HepG2 (cell line): ENCODE results near the gene FAHD2A. TPM values are rescaled to one million over a fixed set of nuclear protein-coding genes. Genes with fewer than 3 reads are reported as not detected.

ENCODE experiments used
- ARID4A ChIP-seq: sonication (generic); formaldehyde crosslinking; IDR thresholded peaks from 2 replicates; pipeline ENCODE4 v1.5.0; 2020; ENCODE audit warnings: mild to moderate bottlenecking, missing genetic modification reagents, borderline replicate concordance
- BRD4 ChIP-seq: sonication (generic); formaldehyde crosslinking; IDR thresholded peaks from 2 replicates; pipeline ENCODE4 v1.4.0; 2020; ENCODE audit warnings: missing genetic modification reagents
- DPF2 ChIP-seq: sonication (generic); formaldehyde crosslinking; IDR thresholded peaks from 2 replicates; pipeline ENCODE4 v1.4.0; 2020; ENCODE audit warnings: mild to moderate bottlenecking, low read depth, missing genetic modification reagents, borderline replicate concordance
- FOXM1 ChIP-seq: sonication (generic); formaldehyde crosslinking; IDR thresholded peaks from 2 replicates; pipeline ENCODE4 v1.5.0; 2020; ENCODE audit warnings: missing genetic modification reagents
- GTF2F1 ChIP-seq: fragments of 150-350 bp; IDR thresholded peaks from 2 replicates; pipeline ENCODE4 v1.6.1; 2014; ENCODE audit warnings: low read length
- KLF13 ChIP-seq: sonication (generic); formaldehyde crosslinking; IDR thresholded peaks from 2 replicates; pipeline ENCODE4 v1.4.0; 2020; ENCODE audit warnings: mild to moderate bottlenecking, missing genetic modification reagents
- MAFG ChIP-seq: sonication (generic); formaldehyde crosslinking; IDR thresholded peaks from 2 replicates; pipeline ENCODE4 v1.5.1; 2020; ENCODE audit warnings: mild to moderate bottlenecking, missing genetic modification reagents
- PPARG ChIP-seq: conservative IDR thresholded peaks from 2 replicates; pipeline ENCODE4 v1.6.1; 2016; ENCODE audit warnings: missing biosample characterization, missing genetic modification reagents
- RARA ChIP-seq: IDR thresholded peaks from 2 replicates; pipeline ENCODE4 v1.6.1; 2016; ENCODE audit warnings: missing genetic modification reagents, missing compliant biosample characterization
- REST ChIP-seq, 2 experiments: IDR thresholded peaks; 2 replicates each; pipeline ENCODE4 v1.6.1; 2011 to 2012; ENCODE audit warnings: low read length in 2 of 2, borderline replicate concordance in 1 of 2, low read depth in 1 of 2, mild to moderate bottlenecking in 1 of 2, moderate library complexity in 1 of 2
- SATB2 ChIP-seq: sonication (generic); formaldehyde crosslinking; IDR thresholded peaks from 2 replicates; pipeline ENCODE4 v1.5.0; 2020; ENCODE audit warnings: missing genetic modification reagents
- SOX6 ChIP-seq, 2 experiments: fragments of 450-650 bp in 1 of 2; sonication (generic) in 1 of 2; formaldehyde crosslinking in 1 of 2; IDR thresholded peaks; 2 replicates each; pipeline versions ENCODE4 v1.4.0 to v1.6.1; 2017 to 2020; ENCODE audit warnings: antibody characterized with exemption in 1 of 2, mild to moderate bottlenecking in 1 of 2, missing genetic modification reagents in 1 of 2
- SP1 ChIP-seq, 2 experiments: fragments of 450-650 bp in 1 of 2; sonication (generic) in 1 of 2; formaldehyde crosslinking in 1 of 2; IDR thresholded peaks; 2 replicates each; pipeline versions ENCODE4 v1.4.0 to v1.6.1; 2016 to 2020; ENCODE audit warnings: missing genetic modification reagents in 1 of 2
- SP4 ChIP-seq: sonication (generic); formaldehyde crosslinking; IDR thresholded peaks from 2 replicates; pipeline ENCODE4 v1.8.1; 2023; ENCODE audit warnings: mild to moderate bottlenecking, missing genetic modification reagents
- TGIF2 ChIP-seq: IDR thresholded peaks from 2 replicates; pipeline ENCODE4 v1.6.1; 2016; ENCODE audit warnings: control low read depth, missing compliant biosample characterization
- U2AF2 ChIP-seq: fragments of 200-400 bp; formaldehyde crosslinking; IDR thresholded peaks from 2 replicates; pipeline ENCODE4 v1.6.1; 2017; ENCODE audit warnings: low read depth, mild to moderate bottlenecking, low read length
- ZFP91 ChIP-seq: sonication (generic); formaldehyde crosslinking; IDR thresholded peaks from 2 replicates; pipeline ENCODE4 v1.9.0; 2022; ENCODE audit warnings: missing genetic modification reagents, mild to moderate bottlenecking, borderline replicate concordance
- ZNF160 ChIP-seq: sonication (generic); formaldehyde crosslinking; IDR thresholded peaks from 2 replicates; pipeline ENCODE4 v1.8.0; 2022; ENCODE audit warnings: mild to moderate bottlenecking, inconsistent platforms, missing genetic modification reagents
- ZNF672 ChIP-seq: sonication (generic); formaldehyde crosslinking; IDR thresholded peaks from 2 replicates; pipeline ENCODE4 v1.8.1; 2022; ENCODE audit warnings: missing genetic modification reagents
- polyA plus RNA-seq, 8 experiments: library from polyadenylated mRNA; depleted of rRNA in 3 of 8; stranded (reverse) in 7 of 8; unstranded in 1 of 8; fragments of >200 nt; fragmentation: Illumina TruSeq in 4 of 8; extraction: Trizol in 4 of 8; gene quantifications; 2 replicates each; pipeline versions ENCODE4 v1.2.1 to v1.2.3, GENCODE V29; 2011 to 2016; ENCODE audit warnings: low read depth in 4 of 8, missing spikeins in 1 of 8, mixed read lengths in 1 of 8; ENCODE audit not compliant: insufficient read depth in 1 of 8
- total RNA-seq, 5 experiments: library from RNA; depleted of rRNA; stranded (reverse); fragments of >200 nt; fragmentation: Illumina TruSeq; extraction: Trizol; gene quantifications; 2 replicates each; pipeline ENCODE4 v1.2.3, GENCODE V29; 2016; ENCODE audit warnings: low read depth in 1 of 5

FAHD2A gene
- total and polyA plus RNA-seq, 2 of the 13 experiments (the other 11 are each of a cell fraction or from before 2014, with no cell fraction given) = 34.0 to 44.2 TPM

GRCh38 chr2:95390272-95390880 is 12.1 kb upstream of the FAHD2A start (continued):
- TF ChIP-seq SP4 (CRISPR knock-in tag) = peak; percentile 50; the same call in 1 of the 2 replicates
- no peak for TF ChIP-seq ZNF160 (CRISPR knock-in tag)
- TF ChIP-seq ZNF672 (CRISPR knock-in tag) = no peak
- TF ChIP-seq ZFP91 (CRISPR knock-in tag) = peak; percentile 77; the same call in 1 of the 2 replicates
- no peak for TF ChIP-seq MAFG (CRISPR knock-in tag)
- TF ChIP-seq DPF2 (CRISPR knock-in tag) = 0 out of 2 replicates have a peak, but pooled peaks have one; percentile 70
- TF ChIP-seq GTF2F1 = no peak
- no peak for TF ChIP-seq KLF13 (CRISPR knock-in tag)
- TF ChIP-seq SOX6 (IDR thresholded peaks at IDR 0.05) = no peak
- TF ChIP-seq SOX6 (CRISPR knock-in tag; IDR thresholded peaks at IDR 0.05) = peak; percentile 85
- no peak for TF ChIP-seq FOXM1 (CRISPR knock-in tag)
- TF ChIP-seq SP1 (IDR thresholded peaks at IDR 0.05) = no peak
- no peak for TF ChIP-seq SP1 (CRISPR knock-in tag; IDR thresholded peaks at IDR 0.05)
- TF ChIP-seq TGIF2 (CRISPR knock-in tag) = peak; percentile 64
- TF ChIP-seq ARID4A (CRISPR knock-in tag) = peak; percentile 70; the same call in 1 of the 2 replicates
- 0 out of 2 replicates have a peak, but pooled peaks have one; percentile 39 for TF ChIP-seq PPARG (CRISPR knock-in tag)
- TF ChIP-seq SATB2 = no peak
- TF ChIP-seq U2AF2 = no peak
- 0 out of 2 replicates have a peak, but pooled peaks have one; percentile 30 for TF ChIP-seq BRD4 (CRISPR knock-in tag)
- peak; percentile 90 for TF ChIP-seq RARA (CRISPR knock-in tag)
- peak in 1 of 2 experiments; percentile 42; a peak in 1 of 4 replicates for TF ChIP-seq REST (IDR thresholded peaks at IDR 0.05; ENCODE audit: borderline replicate concordance in 1 of 2, low read depth in 1 of 2, low read length in 2 of 2)
